HG02623 (cell line): ENCODE results near the gene SIM1.
"Not testable (repeated sequence)": the region's sequence is repeated elsewhere in the genome, so short reads cannot be mapped to it uniquely, and the experiment has no call there.

Experiments used
- ATAC-seq: cut with Tn5 transposase; IDR thresholded peaks from one replicate; pipeline ENCODE4 v1.9.1; 2021; ENCODE audit warnings: moderate library complexity; ENCODE audit not compliant: unreplicated experiment

SIM1 gene

DNA sequence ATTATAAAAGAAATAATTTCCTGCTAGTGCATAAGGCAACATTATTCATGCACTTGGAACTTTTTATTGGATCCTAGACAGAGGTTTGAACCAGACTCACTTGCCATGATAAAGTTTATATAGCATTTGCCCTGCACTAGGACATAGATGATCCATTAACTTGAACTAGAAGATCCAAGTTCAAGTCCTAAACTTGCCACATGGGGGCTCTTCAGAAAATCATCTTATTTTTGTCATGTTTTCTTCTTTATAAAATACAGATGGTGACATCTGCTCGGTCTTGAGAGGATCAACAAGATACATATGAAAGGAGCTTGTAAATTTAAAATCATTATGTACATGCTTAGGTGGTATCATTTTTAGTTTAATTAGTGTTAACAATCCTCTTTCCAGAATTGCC lies 94.5 kb downstream of the SIM1 start:
- ATAC-seq, result no peak

GRCh38 chr6:100366419-100366818 lies 98.3 kb downstream of the SIM1 start:
- no peak for ATAC-seq

- ATAC-seq, result no peak
Observed at GRCh38 chr6:100363651-100364050, 101.1 kb downstream of the SIM1 start.

DNA sequence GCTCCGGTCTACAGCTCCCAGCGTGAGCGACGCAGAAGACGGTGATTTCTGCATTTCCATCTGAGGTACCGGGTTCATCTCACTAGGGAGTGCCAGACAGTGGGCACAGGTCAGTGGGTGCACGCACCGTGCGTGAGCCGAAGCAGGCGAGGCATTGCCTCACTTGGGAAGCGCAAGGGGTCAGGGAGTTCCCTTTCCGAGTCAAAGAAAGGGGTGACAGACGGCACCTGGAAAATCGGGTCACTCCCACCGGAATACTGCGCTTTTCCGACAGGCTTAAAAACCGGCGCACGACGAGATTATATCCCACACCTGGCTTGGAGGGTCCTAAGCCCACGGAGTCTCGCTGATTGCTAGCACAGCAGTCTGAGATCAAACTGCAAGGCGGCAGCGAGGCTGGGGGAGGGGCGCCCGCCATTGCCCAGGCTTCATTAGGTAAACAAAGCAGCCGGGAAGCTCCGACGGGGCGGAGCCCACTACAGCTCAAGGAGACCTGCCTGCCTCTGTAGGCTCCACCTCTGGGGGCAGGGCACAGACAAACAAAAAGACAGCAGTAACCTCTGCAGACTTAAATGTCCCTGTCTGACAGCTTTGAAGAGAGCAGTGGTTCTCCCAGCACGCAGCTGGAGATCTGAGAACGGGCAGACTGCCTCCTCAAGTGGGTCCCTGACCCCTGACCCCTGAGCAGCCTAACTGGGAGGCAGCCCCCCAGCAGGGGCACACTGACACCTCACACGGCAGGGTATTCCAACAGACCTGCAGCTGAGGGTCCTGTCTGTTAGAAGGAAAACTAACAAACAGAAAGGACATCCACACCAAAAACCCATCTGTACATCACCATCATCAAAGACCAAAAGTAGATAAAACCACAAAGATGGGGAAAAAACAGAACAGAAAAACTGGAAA lies 109.7 kb downstream of the SIM1 start:
- ATAC-seq, result not testable (repeated sequence)

DNA sequence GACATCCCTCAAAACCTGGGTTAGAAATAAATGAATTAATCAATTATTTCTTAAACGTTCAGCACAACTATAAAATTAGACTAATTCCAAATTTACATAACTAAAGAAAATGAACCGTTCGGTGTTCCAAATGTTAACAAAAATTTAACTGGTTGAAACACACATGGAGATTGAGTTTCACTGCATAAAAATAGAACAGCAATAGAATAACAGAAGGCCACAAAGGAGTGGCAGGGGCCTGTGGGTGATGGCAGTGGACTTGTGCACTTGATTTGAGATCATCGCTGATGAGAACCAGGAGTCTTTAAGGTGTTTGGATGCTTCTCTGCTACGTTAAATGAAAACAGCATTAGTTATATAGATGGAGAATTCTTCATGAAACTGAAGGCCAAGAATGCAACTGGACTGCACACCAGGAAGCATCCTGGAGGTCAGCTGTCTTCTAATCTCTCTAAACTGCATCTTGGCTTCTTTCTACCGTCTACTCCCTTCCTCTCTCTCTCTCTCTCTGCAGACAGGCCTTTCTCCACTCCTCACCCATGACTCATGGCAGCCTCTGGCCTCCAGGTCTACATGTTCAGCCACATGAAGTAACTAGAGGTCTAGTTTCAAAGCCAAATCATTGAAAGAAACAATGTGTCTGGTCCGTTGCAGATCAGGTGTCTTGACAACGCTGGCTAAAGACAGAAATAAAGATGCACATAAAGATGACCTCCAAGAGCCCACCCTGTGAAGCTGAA lies 111.3 kb downstream of the SIM1 start:
- no peak for ATAC-seq

GRCh38 chr6:100350139-100350538 lies 114.6 kb downstream of the SIM1 start:
- ATAC-seq, result no peak

- ATAC-seq, result no peak
Observed at GRCh38 chr6:100349366-100349765, 115.4 kb downstream of the SIM1 start.

DNA sequence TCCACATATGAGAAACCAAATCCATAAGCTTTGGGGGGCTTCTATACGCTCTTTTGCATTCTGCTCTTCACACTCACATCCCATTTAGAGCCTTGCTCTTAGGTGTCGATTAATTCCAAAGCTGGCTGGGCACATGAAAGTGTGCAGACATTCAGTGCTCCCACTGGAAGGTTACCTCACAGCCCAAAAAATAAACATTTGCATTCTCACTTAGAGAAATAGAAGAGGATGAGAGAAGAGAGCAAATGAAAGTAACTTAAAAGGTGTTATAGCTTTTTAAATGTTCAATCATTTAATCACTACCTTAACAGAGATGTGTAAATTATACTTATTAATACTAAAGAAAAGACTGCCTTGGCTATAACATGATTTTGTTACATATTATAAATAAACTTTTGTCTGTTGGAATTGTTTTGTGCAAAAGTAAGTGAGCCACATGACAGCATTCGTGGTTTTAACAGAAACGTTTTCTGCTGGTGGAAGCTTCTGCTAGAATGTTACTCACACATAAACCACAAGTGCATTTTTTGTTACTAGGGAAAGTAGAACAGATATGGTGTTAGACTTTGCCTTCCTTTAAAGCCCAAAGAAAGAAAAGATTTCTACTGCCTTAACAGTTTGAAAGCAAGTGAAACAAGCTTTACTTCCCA lies 116.7 kb downstream of the SIM1 start:
- no peak for ATAC-seq

DNA sequence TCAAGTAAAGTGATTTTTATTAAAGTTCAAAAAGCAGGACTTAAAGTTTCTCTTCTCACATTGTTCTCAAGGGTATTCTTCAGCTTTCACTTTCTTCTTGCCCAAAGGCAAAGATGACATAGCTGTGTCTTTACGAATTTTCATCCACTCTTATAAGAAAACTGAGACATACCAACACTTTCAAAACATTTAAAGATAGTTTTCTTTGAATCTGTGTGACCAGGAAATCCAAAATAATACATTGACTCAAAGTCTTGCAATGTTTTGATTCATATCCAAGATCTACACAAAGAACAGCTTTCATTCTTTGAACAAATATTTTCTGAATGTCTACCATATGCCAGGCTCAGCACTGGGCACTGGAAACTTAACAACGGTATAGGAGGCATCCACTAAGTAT lies 117.9 kb downstream of the SIM1 start:
- ATAC-seq, result no peak

GRCh38 chr6:100346203-100346602 lies 118.5 kb downstream of the SIM1 start:
- ATAC-seq, result no peak

- ATAC-seq, result no peak
Observed at GRCh38 chr6:100344761-100345160, 120.0 kb downstream of the SIM1 start.

DNA sequence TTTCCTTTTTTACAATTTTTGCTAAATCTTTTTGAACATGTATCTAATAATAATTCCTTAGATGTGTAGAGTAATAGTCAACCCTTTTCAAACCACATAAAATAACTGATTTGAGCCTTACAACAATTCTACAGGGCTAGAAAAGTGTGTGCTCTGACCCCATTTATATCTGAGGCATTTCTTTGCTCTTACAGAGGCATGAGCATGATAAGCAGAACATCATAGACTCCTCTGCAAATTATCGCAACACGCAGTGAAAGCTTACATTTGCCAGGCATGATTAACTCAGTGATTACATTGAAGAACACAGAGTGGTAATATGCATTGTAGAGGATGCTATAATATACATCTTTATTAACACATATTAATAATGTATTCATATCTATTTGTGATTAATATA lies 120.4 kb downstream of the SIM1 start:
- ATAC-seq, result no peak

DNA sequence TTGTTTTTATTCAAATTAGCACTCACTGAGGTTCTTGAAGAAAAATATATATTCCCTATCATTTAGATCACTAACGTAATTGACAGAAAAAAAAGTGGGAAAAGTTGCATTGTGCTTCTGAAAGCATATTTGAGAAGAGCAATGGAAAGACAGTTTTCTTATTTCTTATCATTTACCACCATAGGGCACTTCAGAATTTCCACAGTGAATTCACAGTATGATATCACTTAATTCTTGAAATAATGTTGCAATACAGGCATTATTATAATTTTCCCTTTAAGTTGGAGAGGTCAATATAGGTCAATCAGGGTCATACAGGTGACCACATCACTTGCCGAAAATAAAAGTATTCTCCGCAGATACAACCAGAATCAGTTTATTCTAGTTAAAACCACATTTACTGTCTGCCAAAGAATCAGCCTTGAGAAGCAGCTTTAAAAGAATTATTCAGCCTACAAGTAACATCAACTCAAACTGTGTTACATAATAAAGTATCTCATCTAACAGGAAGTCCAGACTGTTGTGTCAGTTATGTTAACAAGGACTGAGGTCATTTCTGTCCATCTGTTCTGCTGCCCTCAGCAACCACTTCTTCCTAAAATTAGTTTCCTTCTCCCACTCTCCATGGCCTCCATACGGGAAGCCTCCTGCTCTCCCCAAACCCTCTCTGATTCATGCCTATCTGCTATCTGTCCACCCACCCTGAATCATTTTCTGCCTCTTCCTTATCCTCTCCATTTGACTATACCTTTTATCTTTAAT lies 121.2 kb downstream of the SIM1 start:
- no peak for ATAC-seq

GRCh38 chr6:100342830-100343229 lies 121.9 kb downstream of the SIM1 start:
- no peak for ATAC-seq

DNA sequence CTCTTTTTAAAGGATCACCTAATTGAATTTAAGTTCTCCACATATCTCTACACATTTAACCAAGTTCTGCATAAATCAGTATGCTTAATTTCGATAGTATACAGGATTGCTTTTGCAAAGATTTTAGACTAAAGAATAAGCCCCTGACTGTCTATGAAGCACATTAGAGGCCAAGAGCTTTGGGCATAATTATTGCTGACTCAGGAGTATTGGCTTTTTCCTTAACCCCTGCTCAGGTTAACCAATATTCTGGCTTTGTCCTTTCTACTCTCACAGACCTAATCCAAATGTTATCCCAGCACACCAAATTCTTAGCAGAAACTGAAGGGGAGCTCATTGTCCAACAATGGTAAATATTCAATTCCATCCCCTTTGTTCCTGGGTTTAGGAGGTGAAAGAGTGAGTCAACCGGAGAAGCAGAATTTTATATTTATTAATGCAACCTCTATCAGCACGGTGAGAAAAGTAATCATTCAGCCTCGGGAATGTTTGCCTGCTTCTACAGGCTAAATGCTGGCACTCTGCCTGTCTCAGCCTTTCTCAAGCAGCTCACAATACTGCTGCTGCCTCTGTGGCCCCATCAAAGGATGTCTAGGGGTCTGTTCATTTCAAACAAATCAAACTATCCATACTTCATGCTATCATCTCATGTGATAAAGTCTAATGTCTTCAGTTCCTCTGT lies 125.0 kb downstream of the SIM1 start:
- ATAC-seq, result no peak

GRCh38 chr6:100338090-100338489 lies 126.6 kb downstream of the SIM1 start:
- no peak for ATAC-seq

DNA sequence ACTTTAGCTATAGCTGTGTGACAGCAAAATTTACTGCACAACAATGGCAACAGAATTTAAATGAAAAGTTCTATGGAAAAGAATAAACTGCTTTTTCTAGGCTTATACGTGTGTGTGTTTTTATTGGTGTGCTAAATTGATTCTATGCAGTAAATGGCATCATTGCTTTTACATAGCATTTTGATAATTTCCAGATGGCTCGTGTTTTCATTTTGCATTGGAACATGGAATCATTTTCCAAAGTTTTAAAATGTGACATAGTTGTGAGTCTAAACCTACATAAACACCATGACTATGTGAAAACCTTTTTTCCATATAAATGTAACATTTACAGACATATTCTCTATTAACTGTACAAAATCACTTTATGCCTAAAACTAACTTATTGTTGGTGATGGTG lies 127.8 kb downstream of the SIM1 start:
- ATAC-seq, result no peak

DNA sequence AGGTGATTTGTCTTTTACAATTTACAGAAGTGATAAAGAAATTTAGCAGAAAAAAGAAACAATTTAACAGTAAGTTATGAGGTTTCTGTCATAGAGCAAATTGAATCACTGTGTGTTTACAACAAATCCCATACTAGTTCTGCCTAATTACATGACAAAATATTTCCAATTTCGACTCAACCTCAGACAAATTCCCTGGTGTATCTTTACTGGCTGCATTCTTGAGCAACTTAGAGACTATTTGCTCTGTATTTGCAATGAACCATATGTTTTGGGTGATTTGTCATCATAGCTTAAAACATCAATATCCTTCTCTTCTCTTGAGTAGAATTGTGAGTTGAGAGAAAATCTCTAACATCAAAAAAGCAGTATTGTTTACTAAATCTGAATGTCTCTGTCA lies 128.7 kb downstream of the SIM1 start:
- no peak for ATAC-seq
